SK-N-SH (cell line): ENCODE results near the gene NPRL2.

Source experiments
- EP300 ChIP-seq, 2 experiments: IDR thresholded peaks; 2 replicates each; pipeline versions ENCODE4 v1.4.0 to v1.6.1; 2012; ENCODE audit warnings: borderline replicate concordance in 1 of 2, low read depth in 1 of 2, low read length in 1 of 2
- SIN3A ChIP-seq: IDR thresholded peaks from 2 replicates; pipeline ENCODE4 v1.6.1; 2012; ENCODE audit warnings: low read depth, mild to moderate bottlenecking, low read length, moderate library complexity, borderline replicate concordance
- SMC3 ChIP-seq: IDR thresholded peaks from 2 replicates; pipeline ENCODE4 v1.6.1; 2012; ENCODE audit warnings: low read depth, low read length, improper control_type of control experiment
- TF ChIP-seq, protein P1 (sequence below): IDR thresholded peaks from 2 replicates; pipeline ENCODE4 v1.6.1; 2012; ENCODE audit warnings: mild to moderate bottlenecking, low read depth, low read length, moderate library complexity
- TF ChIP-seq, protein P2 (sequence below): IDR thresholded peaks from 2 replicates; pipeline ENCODE4; 2012
- TF ChIP-seq, protein P3 (sequence below): fragments of 200-600 bp; sonication (generic); IDR thresholded peaks from 2 replicates; pipeline ENCODE4 v1.6.1; 2017; ENCODE audit warnings: antibody characterized with exemption, mild to moderate bottlenecking, moderate library complexity

DNA sequence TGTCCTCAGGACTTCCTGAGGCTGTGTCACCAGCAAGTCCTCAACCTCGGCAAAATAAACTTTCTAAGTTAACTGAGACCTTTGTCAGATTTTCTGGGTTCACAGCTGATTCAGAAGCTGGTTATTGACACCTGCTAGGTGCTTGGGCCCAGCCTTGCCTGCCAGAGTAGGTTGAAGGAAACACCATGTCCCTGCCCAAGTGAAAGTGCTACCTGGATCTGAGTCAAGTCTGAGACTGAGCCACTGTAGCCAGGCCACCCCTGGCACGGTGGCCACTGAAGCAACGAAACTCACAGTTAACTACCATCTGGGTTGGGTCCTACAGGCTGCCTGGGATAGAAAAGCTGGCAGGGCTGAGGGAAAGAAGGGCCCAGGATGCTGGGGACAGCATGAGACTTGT, 36.2 kb downstream of the NPRL2 start:
- TF ChIP-seq SIN3A (no peak), EP300 (IDR thresholded peaks at IDR 0.05; ENCODE audit: borderline replicate concordance in 1 of 2, low read depth in 1 of 2, low read length in 1 of 2) (no peak), SMC3 (no peak)
- TF ChIP-seq, protein P1, sequence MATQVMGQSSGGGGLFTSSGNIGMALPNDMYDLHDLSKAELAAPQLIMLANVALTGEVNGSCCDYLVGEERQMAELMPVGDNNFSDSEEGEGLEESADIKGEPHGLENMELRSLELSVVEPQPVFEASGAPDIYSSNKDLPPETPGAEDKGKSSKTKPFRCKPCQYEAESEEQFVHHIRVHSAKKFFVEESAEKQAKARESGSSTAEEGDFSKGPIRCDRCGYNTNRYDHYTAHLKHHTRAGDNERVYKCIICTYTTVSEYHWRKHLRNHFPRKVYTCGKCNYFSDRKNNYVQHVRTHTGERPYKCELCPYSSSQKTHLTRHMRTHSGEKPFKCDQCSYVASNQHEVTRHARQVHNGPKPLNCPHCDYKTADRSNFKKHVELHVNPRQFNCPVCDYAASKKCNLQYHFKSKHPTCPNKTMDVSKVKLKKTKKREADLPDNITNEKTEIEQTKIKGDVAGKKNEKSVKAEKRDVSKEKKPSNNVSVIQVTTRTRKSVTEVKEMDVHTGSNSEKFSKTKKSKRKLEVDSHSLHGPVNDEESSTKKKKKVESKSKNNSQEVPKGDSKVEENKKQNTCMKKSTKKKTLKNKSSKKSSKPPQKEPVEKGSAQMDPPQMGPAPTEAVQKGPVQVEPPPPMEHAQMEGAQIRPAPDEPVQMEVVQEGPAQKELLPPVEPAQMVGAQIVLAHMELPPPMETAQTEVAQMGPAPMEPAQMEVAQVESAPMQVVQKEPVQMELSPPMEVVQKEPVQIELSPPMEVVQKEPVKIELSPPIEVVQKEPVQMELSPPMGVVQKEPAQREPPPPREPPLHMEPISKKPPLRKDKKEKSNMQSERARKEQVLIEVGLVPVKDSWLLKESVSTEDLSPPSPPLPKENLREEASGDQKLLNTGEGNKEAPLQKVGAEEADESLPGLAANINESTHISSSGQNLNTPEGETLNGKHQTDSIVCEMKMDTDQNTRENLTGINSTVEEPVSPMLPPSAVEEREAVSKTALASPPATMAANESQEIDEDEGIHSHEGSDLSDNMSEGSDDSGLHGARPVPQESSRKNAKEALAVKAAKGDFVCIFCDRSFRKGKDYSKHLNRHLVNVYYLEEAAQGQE: no peak
- TF ChIP-seq, protein P2, sequence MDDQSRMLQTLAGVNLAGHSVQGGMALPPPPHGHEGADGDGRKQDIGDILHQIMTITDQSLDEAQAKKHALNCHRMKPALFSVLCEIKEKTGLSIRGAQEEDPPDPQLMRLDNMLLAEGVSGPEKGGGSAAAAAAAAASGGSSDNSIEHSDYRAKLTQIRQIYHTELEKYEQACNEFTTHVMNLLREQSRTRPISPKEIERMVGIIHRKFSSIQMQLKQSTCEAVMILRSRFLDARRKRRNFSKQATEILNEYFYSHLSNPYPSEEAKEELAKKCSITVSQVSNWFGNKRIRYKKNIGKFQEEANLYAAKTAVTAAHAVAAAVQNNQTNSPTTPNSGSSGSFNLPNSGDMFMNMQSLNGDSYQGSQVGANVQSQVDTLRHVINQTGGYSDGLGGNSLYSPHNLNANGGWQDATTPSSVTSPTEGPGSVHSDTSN: no peak
- TF ChIP-seq, protein P3, sequence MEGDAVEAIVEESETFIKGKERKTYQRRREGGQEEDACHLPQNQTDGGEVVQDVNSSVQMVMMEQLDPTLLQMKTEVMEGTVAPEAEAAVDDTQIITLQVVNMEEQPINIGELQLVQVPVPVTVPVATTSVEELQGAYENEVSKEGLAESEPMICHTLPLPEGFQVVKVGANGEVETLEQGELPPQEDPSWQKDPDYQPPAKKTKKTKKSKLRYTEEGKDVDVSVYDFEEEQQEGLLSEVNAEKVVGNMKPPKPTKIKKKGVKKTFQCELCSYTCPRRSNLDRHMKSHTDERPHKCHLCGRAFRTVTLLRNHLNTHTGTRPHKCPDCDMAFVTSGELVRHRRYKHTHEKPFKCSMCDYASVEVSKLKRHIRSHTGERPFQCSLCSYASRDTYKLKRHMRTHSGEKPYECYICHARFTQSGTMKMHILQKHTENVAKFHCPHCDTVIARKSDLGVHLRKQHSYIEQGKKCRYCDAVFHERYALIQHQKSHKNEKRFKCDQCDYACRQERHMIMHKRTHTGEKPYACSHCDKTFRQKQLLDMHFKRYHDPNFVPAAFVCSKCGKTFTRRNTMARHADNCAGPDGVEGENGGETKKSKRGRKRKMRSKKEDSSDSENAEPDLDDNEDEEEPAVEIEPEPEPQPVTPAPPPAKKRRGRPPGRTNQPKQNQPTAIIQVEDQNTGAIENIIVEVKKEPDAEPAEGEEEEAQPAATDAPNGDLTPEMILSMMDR: no peak
